GM19099 (cell line): ENCODE data around the gene MFAP2.

ENCODE experiments used
- POLR2A ChIP-seq: IDR thresholded peaks from 3 replicates; pipeline ENCODE4 v1.6.1; 2011; ENCODE audit warnings: low read depth; ENCODE audit not compliant: insufficient read length; ENCODE audit errors: extremely low read depth

The MFAP2 gene

GRCh38 chr1:16976966-16977365, 3.5 kb downstream of the MFAP2 start:
- no peak for TF ChIP-seq POLR2A

GRCh38 chr1:16975838-16976237, 4.6 kb downstream of the MFAP2 start:
- TF ChIP-seq POLR2A = no peak

- no peak for TF ChIP-seq POLR2A
Measured at GRCh38 chr1:16975211-16975610, 5.2 kb downstream of the MFAP2 start.

GRCh38 chr1:16973215-16973614, 7.2 kb downstream of the MFAP2 start:
- no peak for TF ChIP-seq POLR2A

GRCh38 chr1:16972189-16972895, 8.1 kb downstream of the MFAP2 start:
- TF ChIP-seq POLR2A = no peak

- TF ChIP-seq POLR2A = no peak
Measured at GRCh38 chr1:16971341-16972188, 8.9 kb downstream of the MFAP2 start.

GRCh38 chr1:16970132-16970910, 10.1 kb downstream of the MFAP2 start:
- no peak for TF ChIP-seq POLR2A

GRCh38 chr1:16969651-16970050, 10.8 kb downstream of the MFAP2 start:
- TF ChIP-seq POLR2A = no peak

GRCh38 chr1:16969057-16969611, 11.3 kb downstream of the MFAP2 start:
- no peak for TF ChIP-seq POLR2A

- TF ChIP-seq POLR2A = no peak
Measured at GRCh38 chr1:16968372-16968771, 12.0 kb downstream of the MFAP2 start.

- no peak for TF ChIP-seq POLR2A
Measured at GRCh38 chr1:16967962-16968361, 12.5 kb downstream of the MFAP2 start.

GRCh38 chr1:16967095-16967575, 13.3 kb downstream of the MFAP2 start:
- TF ChIP-seq POLR2A = no peak

GRCh38 chr1:16966282-16966681, 14.1 kb downstream of the MFAP2 start:
- no peak for TF ChIP-seq POLR2A

- TF ChIP-seq POLR2A = no peak
Measured at GRCh38 chr1:16965486-16966067, 14.8 kb downstream of the MFAP2 start.

GRCh38 chr1:16961297-16962133, 18.9 kb downstream of the MFAP2 start:
- TF ChIP-seq POLR2A = no peak
